ENCODE results near the gene OR2J1.
"Not testable (repeated sequence)": the region's sequence is repeated elsewhere in the genome, so short reads cannot be mapped to it uniquely, and the experiment has no call there.

OR2J1 gene

GRCh38 chr6:29099190-29099589 is at the start of gene OR2J1:
Gene OR2J1, plus strand, starts transcription at chr6:29099490. Its CDS starts 1,453 bp downstream, at chr6:29100943.
- DNase-seq = no peak

DNA sequence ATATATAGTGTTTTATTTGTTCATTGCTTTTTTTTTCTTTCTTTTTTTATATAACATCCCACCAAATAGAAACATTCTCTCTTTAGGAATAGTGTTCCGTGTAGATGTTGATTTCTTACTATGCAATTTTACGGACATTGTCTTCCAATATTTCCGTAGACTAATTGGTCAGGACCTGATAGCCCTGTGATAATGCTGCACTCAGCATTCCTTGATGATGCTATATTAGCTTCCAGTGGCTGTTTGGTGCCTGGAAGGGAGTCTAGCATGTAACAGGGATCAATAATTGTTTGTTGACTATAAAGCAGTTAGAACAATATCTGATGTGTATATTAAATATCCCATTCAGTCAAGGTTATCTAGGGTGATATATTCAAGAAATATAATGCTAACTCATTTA is 47.6 kb upstream of the OR2J1 start:
- no peak for DNase-seq

GRCh38 chr6:29071831-29072723 is 27.2 kb upstream of the OR2J1 start:
- DNase-seq = peak; percentile 61

GRCh38 chr6:29079203-29079602 is 20.1 kb upstream of the OR2J1 start:
- DNase-seq = no peak

DNA sequence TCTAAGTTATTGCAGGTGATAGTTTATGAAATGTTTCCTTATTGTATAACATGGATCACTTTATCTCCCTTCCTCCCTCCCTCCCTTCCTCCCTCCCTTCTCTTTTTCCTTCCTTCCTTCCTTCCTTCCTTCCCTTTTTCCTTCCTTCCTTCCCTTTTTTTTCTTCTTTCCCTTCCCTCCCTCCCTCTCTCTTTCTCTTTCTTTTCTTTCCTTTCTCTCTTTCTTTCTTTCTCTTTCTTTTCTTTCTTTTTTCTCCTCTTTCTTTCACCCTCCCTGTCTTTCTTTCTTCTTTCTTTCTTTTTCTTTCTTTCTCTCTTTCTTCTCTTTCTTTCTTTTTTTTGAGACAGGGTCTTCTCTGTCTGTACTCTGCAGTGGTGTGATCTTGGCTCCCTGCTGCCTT is 18.0 kb upstream of the OR2J1 start:
- DNase-seq = no peak

DNA sequence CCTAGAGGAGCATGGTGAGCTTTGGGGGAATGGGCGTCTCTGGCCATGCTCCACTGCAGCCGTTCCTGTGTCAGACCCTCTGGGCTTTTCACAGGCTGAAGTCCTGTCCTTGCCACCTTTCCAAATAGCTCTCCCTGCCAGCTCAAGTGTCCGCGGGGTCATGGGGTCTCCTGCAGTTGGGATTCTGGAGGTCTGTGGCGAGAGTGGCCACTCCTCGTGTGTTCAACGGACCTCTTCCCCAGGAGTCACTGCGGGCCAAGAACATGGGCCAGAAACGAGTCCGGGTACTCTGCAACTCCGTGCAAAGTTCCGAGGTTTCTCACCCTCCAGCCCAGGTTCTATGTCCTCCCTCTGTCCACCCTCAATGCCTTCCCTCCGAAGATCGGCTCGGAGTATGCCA is 16.8 kb upstream of the OR2J1 start:
- DNase-seq = no peak

DNA sequence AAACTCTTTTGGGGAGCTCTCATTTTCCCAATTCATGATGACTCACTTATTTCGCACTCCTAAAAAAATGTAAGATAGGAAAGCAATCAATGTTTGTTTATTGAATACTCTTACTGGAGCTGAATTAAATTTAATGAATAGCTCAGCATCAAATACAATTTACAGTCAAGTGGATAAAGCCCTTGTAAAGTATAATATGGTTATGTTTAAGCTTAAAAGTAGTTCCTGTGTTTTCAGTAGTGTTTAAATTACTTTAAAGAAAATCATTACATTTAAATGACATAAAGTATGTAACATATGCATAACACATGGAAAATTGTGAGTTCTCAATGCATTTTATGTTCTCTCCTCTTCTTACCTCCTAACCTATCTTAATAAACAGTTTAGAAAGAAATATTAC is 12.1 kb upstream of the OR2J1 start, which contains the start of gene OR2B3:
Gene OR2B3, minus strand, starts transcription at position 101 of the 400 bp plus-strand sequence. Its CDS starts 65 bp downstream, at position 36.
- no peak for DNase-seq

DNA sequence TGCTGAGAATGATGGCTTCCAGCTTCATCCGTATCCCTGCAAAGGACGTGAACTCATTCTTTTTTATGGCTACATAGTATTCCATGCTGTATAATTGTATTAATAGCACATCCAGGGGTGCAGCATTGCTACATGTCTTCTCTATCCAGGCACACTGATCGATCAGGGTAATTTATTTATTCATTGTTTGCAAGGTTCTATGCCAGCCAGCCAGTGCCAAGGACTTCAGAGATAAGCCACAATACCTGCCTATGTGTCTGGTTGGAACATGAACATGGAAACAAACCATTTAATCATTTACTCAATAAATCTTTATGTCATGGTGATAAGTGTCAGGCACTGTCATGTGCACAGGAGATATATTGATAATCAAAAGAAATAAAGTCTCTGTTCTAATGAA is 6.3 kb upstream of the OR2J1 start:
- DNase-seq = no peak

DNA sequence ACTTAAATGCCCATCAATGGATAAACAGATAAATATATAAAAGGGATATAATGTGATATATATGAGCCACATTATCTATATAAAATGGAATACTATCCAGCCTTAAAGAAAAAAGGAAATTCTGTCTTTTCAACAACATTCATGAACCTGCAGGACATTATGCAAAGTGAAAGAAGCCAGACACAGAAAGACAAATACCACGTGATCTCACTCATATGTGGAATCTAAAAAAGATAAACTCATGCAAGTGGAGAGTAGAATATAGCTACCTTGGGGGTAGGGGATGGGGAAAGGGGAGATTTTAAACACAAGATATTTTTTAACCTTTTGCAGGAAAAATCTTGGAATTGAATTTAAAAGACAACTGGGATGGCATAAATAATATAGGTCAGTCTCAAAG is 1.5 kb upstream of the OR2J1 start:
- DNase-seq = no peak

DNA sequence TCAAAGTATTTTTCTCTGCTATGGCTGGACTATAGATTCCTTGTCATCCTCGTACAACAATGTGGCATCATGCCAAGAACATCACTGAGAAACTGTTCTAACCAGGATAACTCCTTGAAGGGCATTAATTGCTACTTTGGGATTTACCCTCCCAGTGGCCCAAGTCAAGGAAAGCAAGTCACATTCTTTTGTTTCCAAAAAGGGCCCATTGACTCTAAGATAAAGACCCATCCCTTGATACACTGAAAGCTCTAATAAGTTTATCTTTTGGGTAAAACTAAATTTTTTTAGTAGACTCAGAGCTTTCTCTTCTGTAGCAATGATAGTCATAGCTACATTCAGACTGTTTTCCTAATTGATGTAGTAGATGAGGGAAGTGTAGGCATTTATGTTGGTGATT is 8.5 kb downstream of the OR2J1 start, which contains the start of gene OR2J3:
Gene OR2J3, plus strand, starts transcription at position 301 of the 400 bp plus-strand sequence. CDS start 3,833 bp downstream, outside the sequence.
- DNase-seq = no peak

DNA sequence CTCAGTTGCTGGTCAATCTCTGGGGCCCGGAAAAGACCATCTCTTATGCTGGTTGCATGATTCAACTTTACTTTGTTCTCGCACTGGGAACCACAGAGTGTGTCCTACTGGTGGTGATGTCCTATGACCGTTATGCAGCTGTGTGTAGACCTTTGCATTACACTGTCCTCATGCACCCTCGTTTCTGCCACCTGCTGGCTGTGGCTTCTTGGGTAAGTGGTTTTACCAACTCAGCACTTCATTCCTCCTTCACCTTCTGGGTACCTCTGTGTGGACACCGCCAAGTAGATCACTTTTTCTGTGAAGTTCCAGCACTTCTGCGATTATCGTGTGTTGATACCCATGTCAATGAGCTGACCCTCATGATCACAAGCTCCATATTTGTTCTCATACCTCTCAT is 12.8 kb downstream of the OR2J1 start:
- peak; percentile 24 for DNase-seq

DNA sequence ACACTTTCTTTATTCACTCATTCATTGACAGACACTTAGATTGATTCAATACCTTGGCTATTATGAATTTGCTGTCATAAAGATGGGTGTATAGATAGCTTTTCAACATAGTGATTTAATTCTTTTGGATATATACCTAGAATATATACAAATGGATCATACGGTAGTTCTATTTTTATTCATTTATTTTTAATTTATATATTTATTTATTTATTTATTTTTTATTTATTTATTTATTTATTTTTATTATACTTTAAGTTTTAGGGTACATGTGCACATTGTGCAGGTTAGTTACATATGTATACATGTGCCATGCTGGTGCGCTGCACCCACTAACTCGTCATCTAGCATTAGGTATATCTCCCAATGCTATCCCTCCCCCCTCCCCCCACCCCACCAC is 15.7 kb downstream of the OR2J1 start:
- DNase-seq = not testable (repeated sequence)

DNA sequence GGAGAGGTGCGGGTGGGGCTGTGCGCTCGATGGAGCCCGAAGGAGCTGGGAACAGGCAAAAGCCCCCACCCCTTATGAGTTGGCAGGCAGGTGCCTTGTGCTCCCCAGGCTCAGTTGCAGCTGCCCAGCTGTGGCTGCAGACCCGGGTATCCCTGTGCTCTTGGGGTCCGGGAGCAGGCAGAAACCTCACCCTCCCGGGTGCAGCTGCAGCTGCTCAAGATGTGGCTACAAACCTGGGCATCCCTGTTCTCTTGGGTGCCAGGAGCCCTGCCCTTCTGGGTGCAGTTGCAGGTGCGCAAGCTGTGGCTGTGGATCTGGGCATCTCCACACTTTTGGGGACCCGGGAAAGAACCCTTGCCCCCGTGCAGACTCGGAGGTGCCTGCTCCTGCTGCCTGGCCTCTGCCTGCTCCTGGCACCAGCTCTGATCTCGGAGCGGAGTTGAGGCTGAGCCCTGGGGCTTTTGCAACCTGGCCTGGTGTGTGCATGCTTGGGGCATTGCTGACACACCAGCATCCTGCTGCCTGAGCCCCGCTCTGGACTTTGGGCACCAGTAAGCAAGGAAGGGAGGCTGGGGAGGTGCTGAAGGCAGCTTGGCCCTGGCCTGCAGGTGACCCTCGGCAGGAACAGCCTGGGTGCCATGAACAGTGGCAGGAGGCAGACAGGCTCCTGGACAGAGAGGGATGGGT is 30.2 kb downstream of the OR2J1 start:
- no peak for DNase-seq

DNA sequence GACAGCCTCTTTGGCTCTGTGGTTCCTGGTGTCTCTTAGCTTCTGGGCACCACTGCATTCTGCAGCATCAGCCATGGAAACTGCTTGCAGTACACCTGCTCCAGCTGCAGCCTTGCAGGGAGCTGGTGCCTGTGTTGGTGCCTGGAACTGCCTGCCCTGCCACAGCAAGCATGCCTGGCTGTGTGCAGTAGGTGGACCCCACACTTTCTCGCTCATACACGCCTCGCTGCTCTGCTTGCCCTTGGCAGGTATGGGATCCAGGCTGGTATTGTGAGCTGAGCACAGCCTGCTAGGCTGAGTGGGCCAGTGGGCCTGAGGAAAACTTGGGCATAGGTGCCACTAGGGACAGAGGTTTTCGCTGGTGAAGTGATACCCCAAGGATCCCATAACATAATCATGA is 31.4 kb downstream of the OR2J1 start:
- DNase-seq = no peak

DNA sequence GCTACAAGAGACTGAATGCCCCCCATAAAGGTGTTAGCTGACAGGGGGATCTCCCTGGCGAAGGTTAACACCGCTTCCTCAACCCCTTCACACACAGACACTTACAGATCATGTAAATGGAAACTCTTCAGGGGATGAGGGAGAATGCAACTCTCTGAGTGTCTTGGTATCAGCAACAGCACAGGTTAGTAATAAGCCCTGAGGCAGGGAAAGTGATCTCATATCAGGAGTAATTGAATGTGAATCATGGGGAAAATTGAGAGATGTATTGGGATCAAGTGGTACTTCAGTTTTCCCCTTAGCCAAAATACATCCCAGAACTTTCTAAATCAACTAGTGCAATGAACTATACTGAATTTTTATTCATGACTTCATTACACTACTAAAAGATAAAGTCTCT is 32.4 kb downstream of the OR2J1 start:
- DNase-seq = no peak

DNA sequence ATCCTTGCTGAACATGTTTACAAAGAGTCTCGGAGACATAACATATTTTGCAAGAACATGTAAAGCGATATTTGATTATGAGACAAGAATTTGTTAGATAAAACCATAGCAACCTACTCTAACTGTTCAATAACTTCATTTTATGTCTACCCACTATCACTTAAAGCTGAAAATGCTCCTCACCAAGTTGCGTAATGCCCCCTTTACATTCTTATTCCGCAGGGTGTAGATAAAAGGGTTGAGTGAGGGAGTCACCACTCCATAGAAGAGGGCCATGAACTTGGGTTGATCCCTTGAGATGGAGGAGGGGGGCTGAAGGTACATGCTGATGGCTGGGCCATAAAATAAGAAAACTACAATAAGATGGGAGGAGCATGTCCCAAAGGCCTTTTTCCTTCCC is 38.4 kb downstream of the OR2J1 start:
- no peak for DNase-seq

- DNase-seq = no peak
Observed at GRCh38 chr6:29141606-29142005, 42.3 kb downstream of the OR2J1 start.

DNA sequence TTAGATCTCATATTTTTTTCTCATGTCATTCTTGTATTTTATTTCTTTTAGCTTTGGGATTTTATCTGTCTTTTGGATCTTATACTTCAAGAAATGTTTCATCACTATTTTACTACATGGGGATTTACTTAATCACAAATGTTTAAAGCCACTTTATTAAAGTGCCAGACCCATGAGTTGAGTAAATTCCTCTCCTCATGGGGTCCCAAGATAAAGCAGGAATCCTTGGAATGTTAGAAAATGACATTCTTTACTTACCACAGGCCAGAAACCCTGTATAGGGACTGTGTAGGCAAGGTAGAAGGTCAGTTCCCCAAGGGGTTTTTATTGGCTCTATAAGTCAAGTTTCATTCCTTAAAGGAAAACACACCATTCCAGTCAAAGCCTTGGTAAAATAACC is 43.0 kb downstream of the OR2J1 start:
- no peak for DNase-seq

DNA sequence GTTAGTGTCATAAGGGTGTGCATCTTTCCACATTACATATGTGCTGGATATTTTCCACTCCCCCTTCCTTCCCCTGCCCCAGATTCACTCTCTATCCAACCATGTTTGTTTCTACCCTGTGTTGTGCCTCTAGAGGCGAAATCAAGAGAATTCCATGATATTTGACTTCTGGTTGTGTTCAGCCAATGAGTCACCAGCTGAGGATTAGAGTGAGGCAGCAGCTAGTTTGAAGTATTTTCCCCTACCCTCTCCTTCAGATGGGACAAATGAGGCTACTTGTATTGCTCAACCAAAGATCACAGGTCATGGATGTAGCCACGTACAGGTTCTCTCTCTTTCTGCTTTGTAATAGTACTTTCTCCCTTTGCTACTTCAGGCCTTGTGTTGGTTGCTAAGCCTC is 46.9 kb downstream of the OR2J1 start:
- no peak for DNase-seq

GRCh38 chr6:29147074-29147473 is 47.8 kb downstream of the OR2J1 start:
- no peak for DNase-seq

DNA sequence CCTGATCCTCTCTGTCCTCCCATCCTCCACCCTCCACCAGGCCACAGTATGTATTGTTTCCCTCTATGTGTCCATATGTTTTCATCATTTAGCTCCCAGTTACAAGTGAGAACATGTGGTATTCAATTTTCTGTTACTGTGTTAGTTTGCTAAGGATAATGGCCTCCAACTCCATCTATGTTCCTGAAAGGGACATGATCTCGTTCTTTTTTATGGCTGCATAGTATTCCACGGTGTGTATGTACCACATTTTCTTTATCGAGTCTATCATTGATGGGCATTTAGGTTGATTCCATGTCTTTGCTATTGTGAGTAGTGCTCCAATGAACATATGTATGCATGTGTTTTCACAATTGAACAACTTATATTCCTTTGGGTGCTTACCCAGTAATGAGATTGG is 50.2 kb downstream of the OR2J1 start:
- DNase-seq = not testable (repeated sequence)
